Renal cortex interstitium (tissue), 15 donors: ENCODE results near the gene B4GAT1. TPM values are rescaled to one million over a fixed set of nuclear protein-coding genes. Genes with fewer than 3 reads are reported as not detected.
"Not testable (repeated sequence)": the region's sequence is repeated elsewhere in the genome, so short reads cannot be mapped to it uniquely, and the experiment has no call there.

Experiments used
- DNase-seq, 11 donors: peaks; one replicate each; pipeline ENCODE4 v3.0.0-alpha.2; 2013; ENCODE audit warnings: low read depth in 9 of 11, low spot score in 4 of 11; ENCODE audit errors: extremely low read depth in 1 of 11
- long read RNA-seq, 16 experiments: transcript quantifications; one replicate each; lab custom pipeline, GENCODE V29; 2026
- polyA plus RNA-seq, 3 donors: library from polyadenylated mRNA; unstranded; fragments of 120-200 nt; gene quantifications; one replicate each; pipeline ENCODE4 v1.2.1, GENCODE V29; 2013; ENCODE audit not compliant: insufficient read length in 3 of 3

Gene B4GAT1
- 10 to 100 TPM; 47.9 to 56.7 (median 51.3) TPM for polyA plus RNA-seq
- long read RNA-seq, donor 1, transcript B4GAT1-201 (2 exons, 2,072 nt) = major isoform, 19 of 19 reads
- long read RNA-seq, donor 1, partial matches to known transcripts = 0 of 19 reads
- long read RNA-seq, donor 1, other reads (novel, unspliced or antisense) = 0 of 19 reads
- long read RNA-seq, donor 2, transcript B4GAT1-201 (2 exons, 2,072 nt) = major isoform, 8 of 8 reads
- long read RNA-seq, donor 2, partial matches to known transcripts = 0 of 8 reads
- long read RNA-seq, donor 2, other reads (novel, unspliced or antisense) = 0 of 8 reads
- long read RNA-seq, donor 3, transcript B4GAT1-201 (2 exons, 2,072 nt) = major isoform, 29 of 86 reads
- long read RNA-seq, donor 3, partial matches to known transcripts = 57 of 86 reads
- long read RNA-seq, donor 3, other reads (novel, unspliced or antisense) = 0 of 86 reads
- long read RNA-seq, donor 4, transcript B4GAT1-201 (2 exons, 2,072 nt) = major isoform, 27 of 27 reads
- long read RNA-seq, donor 4, partial matches to known transcripts = 0 of 27 reads
- long read RNA-seq, donor 4, other reads (novel, unspliced or antisense) = 0 of 27 reads
- long read RNA-seq, donor 5 = 0 reads
- long read RNA-seq, donor 6, transcript B4GAT1-201 (2 exons, 2,072 nt) = major isoform, 14 of 14 reads
- long read RNA-seq, donor 6, partial matches to known transcripts = 0 of 14 reads
- long read RNA-seq, donor 6, other reads (novel, unspliced or antisense) = 0 of 14 reads
- long read RNA-seq, donor 7, transcript B4GAT1-201 (2 exons, 2,072 nt) = major isoform, 16 of 21 reads
- long read RNA-seq, donor 7, partial matches to known transcripts = 5 of 21 reads
- long read RNA-seq, donor 7, other reads (novel, unspliced or antisense) = 0 of 21 reads
- long read RNA-seq, donor 8, transcript B4GAT1-201 (2 exons, 2,072 nt) = major isoform, 36 of 36 reads
- long read RNA-seq, donor 8, partial matches to known transcripts = 0 of 36 reads
- long read RNA-seq, donor 8, other reads (novel, unspliced or antisense) = 0 of 36 reads
- long read RNA-seq, donor 9, transcript B4GAT1-201 (2 exons, 2,072 nt) = major isoform, 11 of 11 reads
- long read RNA-seq, donor 9, partial matches to known transcripts = 0 of 11 reads
- long read RNA-seq, donor 9, other reads (novel, unspliced or antisense) = 0 of 11 reads
- long read RNA-seq, donor 10, transcript B4GAT1-201 (2 exons, 2,072 nt) = major isoform, 18 of 18 reads
- long read RNA-seq, donor 10, partial matches to known transcripts = 0 of 18 reads
- long read RNA-seq, donor 10, other reads (novel, unspliced or antisense) = 0 of 18 reads
- long read RNA-seq, donor 11, transcript B4GAT1-201 (2 exons, 2,072 nt) = major isoform, 12 of 12 reads
- long read RNA-seq, donor 11, partial matches to known transcripts = 0 of 12 reads
- long read RNA-seq, donor 11, other reads (novel, unspliced or antisense) = 0 of 12 reads
- long read RNA-seq, donor 12, transcript B4GAT1-201 (2 exons, 2,072 nt) = major isoform, 9 of 9 reads
- long read RNA-seq, donor 12, partial matches to known transcripts = 0 of 9 reads
- long read RNA-seq, donor 12, other reads (novel, unspliced or antisense) = 0 of 9 reads
- long read RNA-seq, donor 13 = 0 reads
- long read RNA-seq, donor 14, transcript B4GAT1-201 (2 exons, 2,072 nt) = major isoform, 9 of 9 reads
- long read RNA-seq, donor 14, partial matches to known transcripts = 0 of 9 reads
- long read RNA-seq, donor 14, other reads (novel, unspliced or antisense) = 0 of 9 reads
- long read RNA-seq, donor 15, transcript B4GAT1-201 (2 exons, 2,072 nt) = major isoform, 6 of 6 reads
- long read RNA-seq, donor 15, partial matches to known transcripts = 0 of 6 reads
- long read RNA-seq, donor 15, other reads (novel, unspliced or antisense) = 0 of 6 reads
- long read RNA-seq, donor 16, transcript B4GAT1-201 (2 exons, 2,072 nt) = major isoform, 42 of 55 reads
- long read RNA-seq, donor 16, partial matches to known transcripts = 6 of 55 reads
- long read RNA-seq, donor 16, other reads (novel, unspliced or antisense) = 7 of 55 reads

DNA sequence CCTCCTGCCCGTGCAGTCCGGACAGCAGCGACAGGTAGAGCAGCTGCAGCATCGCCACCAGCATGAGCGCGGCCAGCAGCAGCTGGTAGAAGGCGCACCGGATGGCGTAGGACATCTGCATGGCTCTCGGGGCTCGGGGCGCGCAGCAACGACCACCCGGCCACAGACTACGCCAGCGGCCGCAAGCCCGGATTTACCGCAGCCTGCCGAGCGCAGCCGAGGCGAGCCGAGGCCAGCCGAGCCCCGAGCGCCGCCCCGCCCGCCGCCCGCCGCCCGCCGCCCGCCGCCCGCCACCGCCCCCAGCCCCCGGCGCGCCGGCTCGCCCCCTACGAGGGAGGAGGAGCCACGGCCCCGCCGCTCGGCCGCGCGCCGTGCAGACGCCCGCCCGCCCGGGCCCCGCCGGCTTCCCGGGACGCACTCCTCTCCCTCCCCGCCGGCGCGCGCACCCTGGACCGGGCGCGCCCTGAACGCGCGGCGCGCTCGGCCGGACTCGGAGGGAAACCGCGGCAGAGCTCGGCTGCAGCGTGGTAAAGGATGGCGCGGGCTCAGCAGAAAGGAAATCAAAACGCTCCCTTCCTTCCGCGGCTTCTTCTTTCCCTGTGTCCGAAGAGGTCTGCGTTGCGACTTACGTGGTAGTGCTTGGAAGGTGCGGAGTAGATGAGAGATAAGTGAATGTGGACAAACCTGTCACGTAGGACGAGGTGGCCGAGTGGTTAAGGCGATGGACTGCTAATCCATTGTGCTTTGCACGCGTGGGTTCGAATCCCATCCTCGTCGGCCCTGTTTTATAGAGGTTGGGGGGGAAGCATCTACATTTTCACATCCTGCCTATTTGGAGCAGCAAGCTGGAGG lies at the start of gene B4GAT1:
Gene B4GAT1 (minus strand): TSS at position 205 of the 852 bp plus-strand sequence. CDS start 84 bp downstream, at position 121.
- DNase-seq = peak; percentile 85 to 95 (median 88)

DNA sequence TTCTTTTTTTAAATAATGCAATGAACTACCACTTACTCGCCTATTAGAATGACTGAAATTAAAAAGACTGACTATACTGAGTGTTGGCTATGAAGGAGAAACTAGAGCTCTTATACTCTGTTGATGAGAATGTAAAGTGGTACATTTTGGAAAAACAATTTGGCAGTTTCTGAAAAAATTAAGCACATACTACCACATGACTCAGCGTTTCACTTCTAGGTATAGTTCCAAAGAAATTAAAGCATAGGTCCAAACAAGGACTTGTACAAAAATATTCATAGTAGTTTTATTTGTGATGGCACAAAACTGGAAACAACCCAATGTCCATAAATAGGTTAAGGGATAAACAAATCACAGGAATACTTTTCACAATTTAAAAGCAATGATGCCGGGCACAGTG lies 46.5 kb upstream of the B4GAT1 start:
- no peak for DNase-seq

DNA sequence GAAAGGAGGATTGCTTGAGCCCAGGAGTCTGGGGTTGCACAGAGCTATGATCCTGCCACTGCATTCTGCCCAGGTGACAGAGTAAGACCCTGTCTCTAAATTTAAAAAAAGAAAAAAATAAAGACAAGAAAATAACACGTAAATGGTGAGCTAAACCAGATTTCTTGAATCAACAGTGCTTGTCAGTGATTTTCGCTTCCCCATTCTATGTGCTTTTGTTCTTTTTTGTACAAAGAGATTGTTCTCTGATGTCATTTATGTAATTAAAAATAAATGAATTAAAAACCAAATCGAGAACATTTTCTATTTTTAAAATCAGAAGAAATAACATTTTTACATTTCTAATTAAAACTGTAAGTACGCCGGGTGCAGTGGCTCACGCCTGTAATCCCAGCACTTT lies 43.9 kb upstream of the B4GAT1 start:
- no peak for DNase-seq

DNA sequence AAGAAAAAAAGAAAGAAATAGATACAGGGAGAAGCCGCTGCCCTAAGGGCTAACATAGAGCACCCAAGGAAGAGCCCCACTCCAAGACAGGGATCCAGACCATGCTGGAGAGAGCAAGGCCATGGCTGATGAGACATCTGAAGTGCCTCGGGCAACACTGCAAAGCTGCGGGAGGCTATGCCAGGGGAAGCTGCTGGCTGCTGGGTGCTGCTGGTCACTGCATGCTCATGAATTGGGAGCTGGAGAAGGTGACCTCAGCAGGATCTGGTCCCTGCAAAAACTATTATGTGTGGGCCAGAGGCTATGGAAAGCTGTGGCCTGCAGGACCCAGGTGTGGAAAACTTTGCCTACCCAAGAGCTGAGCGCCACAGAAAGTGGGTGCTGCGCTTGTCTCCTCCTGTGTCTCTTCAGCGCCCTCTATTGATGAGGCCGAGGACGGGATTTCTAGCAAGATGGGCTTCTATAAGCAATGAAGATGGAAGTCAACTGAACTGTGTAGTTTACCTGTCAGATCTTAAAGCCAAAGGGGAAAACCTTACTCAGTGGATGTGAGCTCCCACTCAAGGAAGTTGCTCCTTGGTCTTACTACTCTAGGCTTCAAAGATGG lies 41.5 kb upstream of the B4GAT1 start:
- peak in 6 of 11 donors; percentile 24 to 55 (median 48) for DNase-seq

DNA sequence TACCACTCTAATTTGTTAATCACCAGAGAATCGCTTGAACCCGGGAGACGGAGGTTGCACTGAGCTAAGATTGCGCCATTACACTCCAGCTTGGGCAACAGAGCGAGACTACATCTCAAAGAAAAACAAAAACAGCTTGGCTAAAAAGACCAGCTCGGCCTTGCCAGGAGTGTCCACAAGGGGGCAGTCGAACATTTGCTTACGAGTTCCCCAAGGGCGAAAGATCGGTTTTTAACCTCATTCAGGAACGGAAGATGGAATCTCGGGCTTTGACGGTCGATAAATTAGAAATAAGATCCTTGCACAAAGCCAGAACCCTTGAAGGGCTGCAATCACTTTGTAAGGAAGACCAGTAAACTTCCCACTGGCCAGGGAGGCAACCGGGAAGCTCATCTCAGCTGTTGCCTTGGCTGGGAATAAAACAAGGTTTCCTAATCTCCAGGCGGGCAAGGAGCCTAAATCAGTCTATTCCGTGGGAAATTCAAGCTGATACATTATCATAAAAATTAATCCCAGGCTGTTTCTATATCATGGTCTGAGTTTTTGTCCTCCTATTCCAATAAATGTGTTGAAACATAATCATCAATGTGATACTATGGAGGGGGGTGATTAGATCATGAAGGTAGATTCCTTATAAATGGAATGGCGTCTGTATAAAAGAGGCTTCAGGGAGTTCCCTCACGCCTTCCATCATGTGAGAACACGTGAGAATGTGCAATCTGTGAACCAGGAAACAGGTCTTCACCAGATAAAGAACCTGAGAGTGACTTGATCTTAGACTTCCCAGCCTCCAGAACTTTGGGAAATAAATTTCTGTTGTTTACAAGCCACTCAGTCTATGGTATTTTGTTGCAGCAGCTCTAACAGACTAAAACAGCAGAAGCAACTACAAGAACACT lies 39.0 kb upstream of the B4GAT1 start:
- DNase-seq = peak; percentile 71 to 89 (median 84)

DNA sequence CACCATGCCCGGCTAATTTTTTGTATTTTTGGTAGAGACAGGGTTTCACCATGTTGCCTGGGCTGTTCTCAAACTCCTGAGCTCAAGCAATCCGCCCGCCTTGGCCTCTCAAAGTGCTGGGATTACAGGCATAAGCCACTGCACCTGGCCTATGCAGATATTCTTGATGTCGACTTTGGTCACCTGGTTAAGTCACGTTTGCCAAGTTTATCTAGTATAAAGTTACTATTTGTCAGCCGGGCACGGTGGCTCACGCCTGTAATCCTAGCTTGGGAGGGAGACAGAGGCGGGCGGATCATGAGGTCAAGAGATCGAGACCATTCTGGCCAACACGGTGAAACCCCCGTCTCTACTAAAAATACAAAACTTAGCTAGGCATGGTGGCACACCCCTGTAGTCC lies 36.9 kb upstream of the B4GAT1 start:
- DNase-seq = not testable (repeated sequence)

DNA sequence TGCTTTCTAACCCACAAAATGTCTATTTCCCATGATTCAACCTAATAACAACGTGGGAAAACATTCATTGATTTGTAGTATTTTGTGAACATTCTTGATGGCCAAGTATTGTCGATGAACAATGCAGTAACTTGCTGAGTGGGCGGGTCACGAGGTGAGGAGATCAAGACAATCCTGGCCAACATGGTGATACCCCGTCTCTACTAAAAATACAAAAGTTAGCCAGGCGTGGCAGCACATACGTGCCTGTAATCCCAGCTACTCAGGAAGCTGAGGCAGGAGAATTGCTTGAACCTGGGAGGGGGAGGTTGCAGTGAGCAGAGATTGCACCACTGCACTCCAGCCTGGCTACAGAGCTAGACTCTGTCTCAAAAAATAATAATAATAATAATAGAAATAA lies 32.8 kb upstream of the B4GAT1 start:
- not testable (repeated sequence) for DNase-seq

DNA sequence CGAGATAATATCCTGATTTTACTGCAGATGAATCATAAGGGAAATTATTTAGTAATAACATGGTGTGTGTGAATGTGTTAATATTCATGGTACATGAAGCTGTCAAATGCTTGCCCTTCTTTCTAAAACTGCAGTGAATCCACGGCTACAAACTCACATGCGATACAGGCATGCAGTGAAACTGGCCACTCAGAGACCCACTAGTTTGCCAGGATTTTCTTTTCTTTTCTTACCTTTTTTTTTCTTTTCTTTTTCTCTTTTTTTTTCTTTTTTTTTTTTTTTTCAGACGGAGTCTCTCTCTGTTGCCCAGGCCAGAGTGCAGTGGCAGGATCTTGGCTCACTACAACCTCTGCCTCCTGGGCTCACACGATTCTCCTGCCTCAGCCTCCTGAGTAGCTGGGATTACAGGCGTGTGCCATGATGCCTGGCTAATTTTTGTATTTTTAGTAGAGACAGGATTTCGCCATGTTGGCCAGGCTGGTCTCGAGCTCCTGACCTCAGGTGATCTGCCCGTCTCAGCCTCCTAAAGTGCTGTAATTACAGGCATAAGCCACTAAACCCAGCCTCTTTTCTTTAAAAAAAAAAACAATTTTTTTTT lies 26.4 kb upstream of the B4GAT1 start:
- not testable (repeated sequence) for DNase-seq

DNA sequence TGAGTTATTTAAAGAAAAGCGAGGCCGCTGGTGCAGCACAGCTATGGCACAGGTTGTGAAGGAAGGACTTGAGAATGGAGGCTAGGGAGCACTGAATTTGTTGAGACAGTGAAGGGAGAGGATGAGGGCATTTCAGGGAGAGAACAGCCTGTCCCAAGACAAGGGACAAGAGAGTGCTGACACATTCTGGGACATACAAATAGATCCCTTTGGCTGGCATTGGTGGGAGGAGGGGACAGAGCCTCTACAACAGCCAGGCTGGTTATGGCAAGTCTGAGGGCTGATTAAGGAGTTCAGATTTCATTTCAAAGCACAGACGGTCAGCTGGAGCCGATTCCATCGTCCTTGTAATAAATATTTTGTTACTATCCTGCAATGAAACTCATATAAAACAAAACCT lies 25.8 kb upstream of the B4GAT1 start:
- no peak for DNase-seq

DNA sequence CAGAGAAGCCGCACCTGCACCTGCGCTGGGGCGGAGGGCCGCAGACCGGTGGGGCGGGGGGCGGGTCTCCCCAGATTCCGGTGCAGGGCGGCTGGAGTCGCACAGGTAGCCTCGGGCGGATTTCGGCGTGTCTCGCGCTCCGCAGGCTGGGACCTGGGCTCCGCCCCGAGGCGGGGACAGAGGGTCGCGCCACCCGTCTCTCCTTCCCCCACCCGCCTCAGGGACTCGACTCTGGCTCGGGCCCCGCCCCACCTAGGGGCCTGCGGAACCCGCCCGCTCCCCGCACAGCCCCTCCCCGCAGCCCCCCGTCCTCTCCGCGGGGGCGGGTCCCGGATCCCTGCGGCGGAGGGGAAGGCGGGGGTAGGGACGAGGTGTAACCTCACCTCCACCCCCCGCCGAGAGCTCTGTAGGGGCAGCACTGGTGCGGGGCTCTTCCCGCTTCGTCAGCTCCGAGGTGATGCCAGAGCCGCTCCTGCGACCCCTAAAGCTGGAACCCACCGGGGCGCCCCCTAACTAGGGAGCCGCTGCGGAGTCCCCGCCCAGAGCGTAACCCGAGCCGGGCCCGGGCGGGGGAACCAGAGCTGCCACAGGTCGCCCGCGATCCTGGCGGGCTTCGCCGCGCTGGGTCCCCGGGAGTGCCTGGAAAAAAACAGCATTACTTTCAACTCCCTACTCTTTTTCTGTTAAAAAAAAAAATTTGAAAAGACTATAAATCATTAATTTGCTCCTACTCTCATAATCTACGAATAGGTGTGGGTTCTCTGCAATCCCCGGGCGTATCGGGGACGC lies 24.4 kb upstream of the B4GAT1 start, which contains the start of gene SLC29A2:
Gene SLC29A2 (minus strand): TSS at position 134 of the 789 bp plus-strand sequence. CDS start 169 bp downstream, outside the sequence.
- DNase-seq = peak in 10 of 11 donors; percentile 58 to 86 (median 74)

DNA sequence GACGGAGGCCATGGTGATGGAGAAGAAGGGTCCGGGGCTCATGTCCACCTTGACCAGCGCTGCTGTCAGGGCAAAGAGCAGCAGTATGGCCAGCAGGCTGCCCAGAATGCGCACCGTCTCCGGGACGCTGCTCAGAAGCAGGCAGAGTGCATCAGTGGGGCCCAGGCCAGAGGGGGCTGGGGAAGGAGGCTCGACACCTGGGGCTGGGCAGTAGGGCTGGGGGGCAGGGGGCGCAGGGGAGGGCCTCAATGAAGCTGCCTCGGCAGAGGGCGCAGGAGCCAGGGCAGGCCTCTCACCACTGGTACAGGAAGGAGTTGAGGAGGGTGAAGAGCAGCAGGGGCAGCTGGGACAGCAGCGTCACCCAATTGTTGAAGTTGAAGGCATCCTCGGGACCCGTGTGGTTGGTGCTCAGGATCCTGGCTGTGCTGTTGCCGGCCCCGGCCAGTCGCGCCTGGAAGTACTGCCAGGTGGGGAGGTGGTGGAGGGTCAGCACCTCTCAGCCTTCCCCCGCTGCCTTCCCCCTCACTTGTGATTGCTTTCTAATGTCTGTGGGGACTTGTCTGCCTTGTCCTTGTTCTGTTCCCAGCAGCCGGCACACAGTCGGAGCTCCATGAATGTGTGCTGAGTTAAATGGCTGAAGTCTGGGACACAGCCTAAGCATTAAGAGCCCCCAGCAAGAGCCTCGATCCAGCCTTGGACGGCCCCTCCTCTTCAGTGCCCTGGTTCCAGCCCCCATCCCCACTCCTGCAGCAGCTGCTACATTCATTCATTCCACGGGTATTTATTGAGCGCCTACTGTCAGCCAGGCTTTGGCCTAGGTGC lies 21.9 kb upstream of the B4GAT1 start:
- no peak for DNase-seq

DNA sequence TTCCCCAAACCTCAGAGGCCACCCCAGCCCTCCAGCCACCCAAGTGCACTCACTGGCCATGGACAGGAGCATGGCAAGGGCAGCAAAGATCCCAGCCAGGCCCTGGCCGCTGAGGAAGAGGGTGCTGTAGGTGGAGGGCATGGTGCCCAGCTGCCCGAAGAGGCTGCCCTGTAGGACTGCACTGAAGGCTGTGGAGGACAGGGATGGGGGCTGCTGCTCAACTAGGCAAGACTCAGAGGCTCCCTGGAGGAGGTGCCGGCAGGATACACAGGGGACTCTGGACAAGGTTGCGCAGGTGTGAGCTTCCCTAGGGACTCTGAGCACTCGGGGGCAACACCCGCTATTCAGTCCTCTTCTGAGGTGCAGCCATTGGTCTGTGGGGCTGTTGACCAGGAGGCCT lies 21.1 kb upstream of the B4GAT1 start:
- DNase-seq = no peak

DNA sequence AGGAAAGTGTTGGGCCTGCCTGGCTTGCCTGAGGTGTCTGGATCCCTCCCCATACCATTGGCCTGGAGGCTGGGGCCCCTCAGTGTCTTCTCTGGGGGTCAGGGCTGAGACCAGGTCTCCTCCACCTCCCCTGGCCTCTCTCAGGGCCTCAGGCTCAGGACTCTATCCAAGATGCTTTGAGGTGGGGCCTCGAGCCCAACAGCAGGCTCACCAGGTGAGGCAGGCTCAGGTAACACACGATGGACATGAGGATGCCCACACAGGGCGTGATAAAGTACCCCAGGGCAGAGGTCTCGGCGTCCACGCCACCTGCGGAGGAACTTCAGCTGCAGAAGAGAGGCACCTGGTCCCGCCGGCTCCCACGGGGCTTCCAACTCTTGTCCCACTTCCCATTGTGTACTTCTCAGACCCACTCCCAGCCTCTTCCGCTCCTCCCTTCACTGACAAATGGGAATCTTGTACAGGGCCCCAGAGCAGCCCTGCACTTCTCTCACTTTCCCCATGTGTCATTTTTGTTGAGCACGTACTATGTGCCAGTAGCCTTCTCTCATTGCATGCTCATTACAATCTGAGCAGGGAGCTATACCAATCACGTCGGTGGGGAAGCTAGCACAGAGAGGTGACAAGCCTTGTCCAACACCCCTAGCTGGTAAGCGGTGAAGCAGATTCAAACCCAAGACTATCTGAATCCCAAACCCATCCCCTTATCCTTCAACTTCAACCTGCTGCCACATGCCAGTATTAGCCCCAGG lies 20.3 kb upstream of the B4GAT1 start:
- no peak for DNase-seq
